Astrocyte of the spinal cord (primary cell): Measurements from ENCODE around the gene PRSS56.

Experiments used
- DNase-seq: peaks from one replicate; pipeline ENCODE4 v3.0.0; 2011; ENCODE audit warnings: low read depth, low spot score
- H3K4me3 ChIP-seq: 2 replicates; pipeline ENCODE4 v1.5.1; 2011; ENCODE audit warnings: low read depth, mild to moderate bottlenecking, low read length, moderate library complexity
- CTCF ChIP-seq: IDR thresholded peaks from 2 replicates; pipeline ENCODE4 v1.5.1; 2012; ENCODE audit warnings: low read depth, mild to moderate bottlenecking, low read length, inconsistent platforms
- in situ Hi-C: cut with HindIII; loops from 2 replicates; pipeline ENCODE4 v1.10.0; 2017; ENCODE audit warnings: low sequenced_read_pairs

Gene PRSS56

GRCh38 chr2:232511336-232511890 lies 8.8 kb upstream of the PRSS56 start:
- TF ChIP-seq CTCF = no peak
- in situ Hi-C loops = no loop called here
- no peak for DNase-seq

GRCh38 chr2:232512602-232513001 lies 7.6 kb upstream of the PRSS56 start:
- no peak for DNase-seq
- H3K4me3 ChIP-seq = no peak overlapping the region
- in situ Hi-C loops = no loop called here
- no peak for TF ChIP-seq CTCF

More at GRCh38 chr2:232511336-232511890, 8.8 kb upstream of the PRSS56 start:
- H3K4me3 ChIP-seq = no peak overlapping the region

- TF ChIP-seq CTCF = no peak
- in situ Hi-C loops = no loop called here
- no peak for DNase-seq
- no peak overlapping the region for H3K4me3 ChIP-seq
Observed at GRCh38 chr2:232513353-232513752, 6.8 kb upstream of the PRSS56 start.

- TF ChIP-seq CTCF = no peak
- in situ Hi-C loops = no loop called here
- DNase-seq = no peak
- no peak overlapping the region for H3K4me3 ChIP-seq
Observed at GRCh38 chr2:232515639-232516038, 4.5 kb upstream of the PRSS56 start.

GRCh38 chr2:232516551-232516950 lies 3.6 kb upstream of the PRSS56 start:
- in situ Hi-C loops = no loop called here
- no peak for TF ChIP-seq CTCF
- H3K4me3 ChIP-seq = no peak overlapping the region
- DNase-seq = no peak

- H3K4me3 ChIP-seq = no peak overlapping the region
- DNase-seq = no peak
- in situ Hi-C loops = no loop called here
- TF ChIP-seq CTCF = no peak
Observed at GRCh38 chr2:232518844-232519243, 1.3 kb upstream of the PRSS56 start.

- no peak for DNase-seq
- no peak overlapping the region for H3K4me3 ChIP-seq
- in situ Hi-C loops = no loop called here
- TF ChIP-seq CTCF = no peak
Observed at GRCh38 chr2:232520489-232520888, 301 bp downstream of the PRSS56 start.
